K562 (cell line): ENCODE results near the gene TRMT1L. TPM values are rescaled to one million over a fixed set of nuclear protein-coding genes. Genes with fewer than 3 reads are reported as not detected.
A peak's percentile ranks its signal among the peaks of the same experiment; 100 is the strongest.

Source experiments
- CHD2 ChIP-seq: IDR thresholded peaks from 2 replicates; pipeline ENCODE4 v1.6.1; 2011; ENCODE audit warnings: low read depth, low read length
- HCFC1 ChIP-seq: IDR thresholded peaks from 2 replicates; pipeline ENCODE4 v1.6.1; 2012; ENCODE audit warnings: low read depth, low read length, improper control_type of control experiment
- HNRNPL ChIP-seq: fragments of 200-400 bp; formaldehyde crosslinking; IDR thresholded peaks from 2 replicates; pipeline ENCODE4 v1.6.1; 2017; ENCODE audit warnings: low read depth, mild to moderate bottlenecking, low read length
- NELFE ChIP-seq: IDR thresholded peaks from 2 replicates; pipeline ENCODE4 v1.6.1; 2011; ENCODE audit warnings: mild to moderate bottlenecking; ENCODE audit not compliant: insufficient read depth, insufficient read length
- PHF8 ChIP-seq: fragments of 200-600 bp; sonication (generic); IDR thresholded peaks from 2 replicates; pipeline ENCODE4 v1.6.1; 2012; ENCODE audit warnings: mixed run types, mild to moderate bottlenecking, inconsistent platforms, low read length, moderate library complexity, borderline replicate concordance
- TAF9B ChIP-seq: fragments of 450-650 bp; IDR thresholded peaks from 2 replicates; pipeline ENCODE4 v1.6.1; 2018; ENCODE audit warnings: mild to moderate bottlenecking; ENCODE audit not compliant: partially characterized antibody
- XRCC5 ChIP-seq: fragments of 200-400 bp; formaldehyde crosslinking; IDR thresholded peaks from 2 replicates; pipeline ENCODE4 v1.6.1; 2017; ENCODE audit warnings: low read depth, mild to moderate bottlenecking, low read length
- ZNF324 ChIP-seq: fragments of 250-450 bp; sonication (Bioruptor Pico); IDR thresholded peaks from 2 replicates; pipeline ENCODE4 v1.4.0; 2020; ENCODE audit warnings: mild to moderate bottlenecking
- ZNF551 ChIP-seq: fragments of 250-450 bp; sonication (Bioruptor Pico); IDR thresholded peaks from 2 replicates; pipeline ENCODE4 v1.5.0; 2021; ENCODE audit warnings: mild to moderate bottlenecking, moderate library complexity
- polyA plus RNA-seq, 8 experiments: library from polyadenylated mRNA; depleted of rRNA in 4 of 8; stranded (reverse) in 5 of 8; unstranded in 3 of 8; fragments of >200 nt; fragmentation: Nextera tagmentation in 2 of 8; fragmentation: Illumina TruSeq in 1 of 8; extraction: Ambion mirVana in 2 of 8; extraction: Trizol in 1 of 8; gene quantifications; 2 replicates each; pipeline versions ENCODE4 v1.2.1 to v1.2.3, GENCODE V29; 2011 to 2014; ENCODE audit warnings: inconsistent platforms in 1 of 8, missing spikeins in 1 of 8
- total RNA-seq, 7 experiments: library from RNA; depleted of rRNA in 6 of 7; stranded (reverse); fragments of >200 nt in 6 of 7; fragmentation: Illumina TruSeq in 2 of 7; extraction: Trizol in 2 of 7; gene quantifications; 2 replicates each; pipeline versions ENCODE4 v1.2.1 to v1.2.3, GENCODE V29; 2011 to 2021; ENCODE audit warnings: low replicate concordance in 1 of 7
- TF ChIP-seq, protein P1 (sequence below): sonication (generic); formaldehyde crosslinking; IDR thresholded peaks from 2 replicates; pipeline ENCODE4 v1.8.1; 2023; ENCODE audit warnings: missing genetic modification reagents, mild to moderate bottlenecking, borderline replicate concordance
- TF ChIP-seq, protein P2 (sequence below): fragments of 450-650 bp; IDR thresholded peaks from 2 replicates; pipeline ENCODE4 v1.6.1; 2017; ENCODE audit warnings: antibody characterized with exemption
- TF ChIP-seq, protein P3 (sequence below): fragments of 250-450 bp; sonication (Bioruptor Pico); IDR thresholded peaks from 2 replicates; pipeline ENCODE4 v1.8.0; 2021; ENCODE audit warnings: moderate library complexity, mild to moderate bottlenecking, inconsistent platforms
- TF ChIP-seq, protein P4 (sequence below): sonication (generic); formaldehyde crosslinking; IDR thresholded peaks from 2 replicates; pipeline ENCODE4 v1.8.0; 2023; ENCODE audit warnings: mild to moderate bottlenecking, missing genetic modification reagents
- TF ChIP-seq, protein P5 (sequence below): fragments of 450-650 bp; IDR thresholded peaks from 2 replicates; pipeline ENCODE4 v1.6.1; 2016; ENCODE audit warnings: borderline replicate concordance

Gene TRMT1L
- total and polyA plus RNA-seq, 9 of the 15 experiments (the other 6 are each of a cell fraction or from before 2014, with no cell fraction given): 6.4 to 88.9 (median 32.9) TPM

DNA sequence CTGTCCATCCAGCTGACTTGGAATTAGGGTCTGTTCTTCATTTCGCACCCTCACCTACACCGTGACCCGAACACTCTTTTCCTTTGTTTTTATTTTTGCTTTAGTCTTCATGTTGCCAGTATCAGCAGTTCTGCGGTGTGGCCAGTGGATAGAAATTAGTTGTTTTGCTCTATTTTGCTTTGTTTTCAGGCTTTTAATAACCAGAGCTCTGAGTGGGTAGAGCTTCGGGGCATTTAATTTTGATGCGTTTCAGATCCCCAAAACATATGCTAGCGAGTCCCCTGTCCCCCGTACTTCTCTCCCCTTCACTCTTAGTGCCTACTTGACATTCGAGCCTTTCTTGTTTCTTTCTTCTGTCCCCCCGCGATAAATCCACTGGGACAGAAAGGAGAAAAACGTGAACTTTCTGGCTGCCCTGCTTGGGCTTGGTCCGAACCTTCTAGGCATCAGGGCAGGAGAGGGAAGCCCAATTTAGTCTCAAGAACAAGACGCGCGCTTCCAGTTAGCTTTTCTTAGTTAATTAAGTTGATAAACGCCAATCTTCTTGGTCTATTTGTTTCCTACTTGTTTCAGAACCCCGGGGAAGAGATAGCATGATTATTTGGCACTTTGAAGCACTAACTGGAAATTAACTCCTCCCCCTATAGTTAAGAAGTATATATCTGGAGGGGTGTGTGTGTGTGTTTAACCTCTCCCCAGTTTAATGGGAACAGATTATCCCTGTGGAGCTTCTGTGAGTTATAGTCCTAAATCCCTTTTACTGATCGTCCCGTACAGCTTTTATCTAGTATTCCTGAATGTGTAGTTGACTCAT, 1.1 kb upstream of the TRMT1L start (continued):
- TF ChIP-seq, protein P1, sequence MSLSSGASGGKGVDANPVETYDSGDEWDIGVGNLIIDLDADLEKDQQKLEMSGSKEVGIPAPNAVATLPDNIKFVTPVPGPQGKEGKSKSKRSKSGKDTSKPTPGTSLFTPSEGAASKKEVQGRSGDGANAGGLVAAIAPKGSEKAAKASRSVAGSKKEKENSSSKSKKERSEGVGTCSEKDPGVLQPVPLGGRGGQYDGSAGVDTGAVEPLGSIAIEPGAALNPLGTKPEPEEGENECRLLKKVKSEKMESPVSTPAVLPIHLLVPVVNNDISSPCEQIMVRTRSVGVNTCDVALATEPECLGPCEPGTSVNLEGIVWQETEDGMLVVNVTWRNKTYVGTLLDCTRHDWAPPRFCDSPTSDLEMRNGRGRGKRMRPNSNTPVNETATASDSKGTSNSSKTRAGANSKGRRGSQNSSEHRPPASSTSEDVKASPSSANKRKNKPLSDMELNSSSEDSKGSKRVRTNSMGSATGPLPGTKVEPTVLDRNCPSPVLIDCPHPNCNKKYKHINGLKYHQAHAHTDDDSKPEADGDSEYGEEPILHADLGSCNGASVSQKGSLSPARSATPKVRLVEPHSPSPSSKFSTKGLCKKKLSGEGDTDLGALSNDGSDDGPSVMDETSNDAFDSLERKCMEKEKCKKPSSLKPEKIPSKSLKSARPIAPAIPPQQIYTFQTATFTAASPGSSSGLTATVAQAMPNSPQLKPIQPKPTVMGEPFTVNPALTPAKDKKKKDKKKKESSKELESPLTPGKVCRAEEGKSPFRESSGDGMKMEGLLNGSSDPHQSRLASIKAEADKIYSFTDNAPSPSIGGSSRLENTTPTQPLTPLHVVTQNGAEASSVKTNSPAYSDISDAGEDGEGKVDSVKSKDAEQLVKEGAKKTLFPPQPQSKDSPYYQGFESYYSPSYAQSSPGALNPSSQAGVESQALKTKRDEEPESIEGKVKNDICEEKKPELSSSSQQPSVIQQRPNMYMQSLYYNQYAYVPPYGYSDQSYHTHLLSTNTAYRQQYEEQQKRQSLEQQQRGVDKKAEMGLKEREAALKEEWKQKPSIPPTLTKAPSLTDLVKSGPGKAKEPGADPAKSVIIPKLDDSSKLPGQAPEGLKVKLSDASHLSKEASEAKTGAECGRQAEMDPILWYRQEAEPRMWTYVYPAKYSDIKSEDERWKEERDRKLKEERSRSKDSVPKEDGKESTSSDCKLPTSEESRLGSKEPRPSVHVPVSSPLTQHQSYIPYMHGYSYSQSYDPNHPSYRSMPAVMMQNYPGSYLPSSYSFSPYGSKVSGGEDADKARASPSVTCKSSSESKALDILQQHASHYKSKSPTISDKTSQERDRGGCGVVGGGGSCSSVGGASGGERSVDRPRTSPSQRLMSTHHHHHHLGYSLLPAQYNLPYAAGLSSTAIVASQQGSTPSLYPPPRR (CRISPR knock-in tag): no peak
- TF ChIP-seq HCFC1 (no peak), XRCC5 (no peak), TAF9B (no peak), ZNF551 (CRISPR knock-in tag) (no peak), CHD2 (no peak), PHF8 (peak; percentile 22; the same call in 1 of the 2 replicates), ZNF324 (CRISPR knock-in tag) (no peak), HNRNPL (no peak), NELFE (no peak)
- TF ChIP-seq, protein P2, sequence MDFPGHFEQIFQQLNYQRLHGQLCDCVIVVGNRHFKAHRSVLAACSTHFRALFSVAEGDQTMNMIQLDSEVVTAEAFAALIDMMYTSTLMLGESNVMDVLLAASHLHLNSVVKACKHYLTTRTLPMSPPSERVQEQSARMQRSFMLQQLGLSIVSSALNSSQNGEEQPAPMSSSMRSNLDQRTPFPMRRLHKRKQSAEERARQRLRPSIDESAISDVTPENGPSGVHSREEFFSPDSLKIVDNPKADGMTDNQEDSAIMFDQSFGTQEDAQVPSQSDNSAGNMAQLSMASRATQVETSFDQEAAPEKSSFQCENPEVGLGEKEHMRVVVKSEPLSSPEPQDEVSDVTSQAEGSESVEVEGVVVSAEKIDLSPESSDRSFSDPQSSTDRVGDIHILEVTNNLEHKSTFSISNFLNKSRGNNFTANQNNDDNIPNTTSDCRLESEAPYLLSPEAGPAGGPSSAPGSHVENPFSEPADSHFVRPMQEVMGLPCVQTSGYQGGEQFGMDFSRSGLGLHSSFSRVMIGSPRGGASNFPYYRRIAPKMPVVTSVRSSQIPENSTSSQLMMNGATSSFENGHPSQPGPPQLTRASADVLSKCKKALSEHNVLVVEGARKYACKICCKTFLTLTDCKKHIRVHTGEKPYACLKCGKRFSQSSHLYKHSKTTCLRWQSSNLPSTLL: no peak
- TF ChIP-seq, protein P3, sequence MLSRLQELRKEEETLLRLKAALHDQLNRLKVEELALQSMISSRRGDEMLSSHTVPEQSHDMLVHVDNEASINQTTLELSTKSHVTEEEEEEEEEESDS (CRISPR knock-in tag): no peak
- TF ChIP-seq, protein P4, sequence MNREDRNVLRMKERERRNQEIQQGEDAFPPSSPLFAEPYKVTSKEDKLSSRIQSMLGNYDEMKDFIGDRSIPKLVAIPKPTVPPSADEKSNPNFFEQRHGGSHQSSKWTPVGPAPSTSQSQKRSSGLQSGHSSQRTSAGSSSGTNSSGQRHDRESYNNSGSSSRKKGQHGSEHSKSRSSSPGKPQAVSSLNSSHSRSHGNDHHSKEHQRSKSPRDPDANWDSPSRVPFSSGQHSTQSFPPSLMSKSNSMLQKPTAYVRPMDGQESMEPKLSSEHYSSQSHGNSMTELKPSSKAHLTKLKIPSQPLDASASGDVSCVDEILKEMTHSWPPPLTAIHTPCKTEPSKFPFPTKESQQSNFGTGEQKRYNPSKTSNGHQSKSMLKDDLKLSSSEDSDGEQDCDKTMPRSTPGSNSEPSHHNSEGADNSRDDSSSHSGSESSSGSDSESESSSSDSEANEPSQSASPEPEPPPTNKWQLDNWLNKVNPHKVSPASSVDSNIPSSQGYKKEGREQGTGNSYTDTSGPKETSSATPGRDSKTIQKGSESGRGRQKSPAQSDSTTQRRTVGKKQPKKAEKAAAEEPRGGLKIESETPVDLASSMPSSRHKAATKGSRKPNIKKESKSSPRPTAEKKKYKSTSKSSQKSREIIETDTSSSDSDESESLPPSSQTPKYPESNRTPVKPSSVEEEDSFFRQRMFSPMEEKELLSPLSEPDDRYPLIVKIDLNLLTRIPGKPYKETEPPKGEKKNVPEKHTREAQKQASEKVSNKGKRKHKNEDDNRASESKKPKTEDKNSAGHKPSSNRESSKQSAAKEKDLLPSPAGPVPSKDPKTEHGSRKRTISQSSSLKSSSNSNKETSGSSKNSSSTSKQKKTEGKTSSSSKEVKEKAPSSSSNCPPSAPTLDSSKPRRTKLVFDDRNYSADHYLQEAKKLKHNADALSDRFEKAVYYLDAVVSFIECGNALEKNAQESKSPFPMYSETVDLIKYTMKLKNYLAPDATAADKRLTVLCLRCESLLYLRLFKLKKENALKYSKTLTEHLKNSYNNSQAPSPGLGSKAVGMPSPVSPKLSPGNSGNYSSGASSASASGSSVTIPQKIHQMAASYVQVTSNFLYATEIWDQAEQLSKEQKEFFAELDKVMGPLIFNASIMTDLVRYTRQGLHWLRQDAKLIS (CRISPR knock-in tag): no peak
- TF ChIP-seq, protein P5, sequence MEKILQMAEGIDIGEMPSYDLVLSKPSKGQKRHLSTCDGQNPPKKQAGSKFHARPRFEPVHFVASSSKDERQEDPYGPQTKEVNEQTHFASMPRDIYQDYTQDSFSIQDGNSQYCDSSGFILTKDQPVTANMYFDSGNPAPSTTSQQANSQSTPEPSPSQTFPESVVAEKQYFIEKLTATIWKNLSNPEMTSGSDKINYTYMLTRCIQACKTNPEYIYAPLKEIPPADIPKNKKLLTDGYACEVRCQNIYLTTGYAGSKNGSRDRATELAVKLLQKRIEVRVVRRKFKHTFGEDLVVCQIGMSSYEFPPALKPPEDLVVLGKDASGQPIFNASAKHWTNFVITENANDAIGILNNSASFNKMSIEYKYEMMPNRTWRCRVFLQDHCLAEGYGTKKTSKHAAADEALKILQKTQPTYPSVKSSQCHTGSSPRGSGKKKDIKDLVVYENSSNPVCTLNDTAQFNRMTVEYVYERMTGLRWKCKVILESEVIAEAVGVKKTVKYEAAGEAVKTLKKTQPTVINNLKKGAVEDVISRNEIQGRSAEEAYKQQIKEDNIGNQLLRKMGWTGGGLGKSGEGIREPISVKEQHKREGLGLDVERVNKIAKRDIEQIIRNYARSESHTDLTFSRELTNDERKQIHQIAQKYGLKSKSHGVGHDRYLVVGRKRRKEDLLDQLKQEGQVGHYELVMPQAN: no peak
